HCT116 (cell line): ENCODE measurements around the gene TNS3. TPM values are rescaled to one million over a fixed set of nuclear protein-coding genes. Genes with fewer than 3 reads are reported as not detected.

Experiments used
- ATAC-seq: fragments of 200-7000 bp; cut with Tn5 transposase; 2 replicates; pipeline ENCODE4 v1.9.1; 2020; ENCODE audit warnings: mild to moderate bottlenecking, moderate library complexity
- BruUV-seq: library from RNA; stranded (reverse); fragments of 400-500 nt; replicated peaks from 2 replicates; lab custom pipeline; 2021; lab: Mats Ljungman, UMichigan
- CTCF ChIA-PET: fragments of 300-600 bp; sonication (Branson Sonifier 250); formaldehyde crosslinking; loops from one replicate; lab custom pipeline; 2021; ENCODE audit warnings: antibody characterized with exemption; lab: Charles Lee
- POLR2A ChIA-PET: fragments of 300-600, 350-600 bp; sonication (Branson Sonifier 250); formaldehyde crosslinking; loops from one replicate; lab custom pipeline; 2021; ENCODE audit warnings: antibody characterized with exemption; lab: Charles Lee
- RAD21 ChIA-PET, 2 experiments: fragments of 300-600 bp; sonication (Branson Sonifier 250); formaldehyde crosslinking; loops; one replicate each; lab custom pipeline; 2023; ENCODE audit warnings: low total read pairs in 2 of 2; ENCODE audit not compliant: uncharacterized antibody in 2 of 2, unreplicated experiment in 2 of 2, low non-redundant PET in 1 of 2; lab: Charles Lee
- DNase-seq: peaks from one replicate; pipeline ENCODE4 v3.0.0-alpha.2; 2010; ENCODE audit warnings: low read depth, low spot score
- H2AFZ ChIP-seq: fragments of 200-600 bp; shearing (Covaris generic), sonication (generic); 2 replicates; pipeline ENCODE4 v1.6.1; 2017; ENCODE audit warnings: low read depth, mixed run types, mixed read lengths, antibody characterized with exemption, low read length; ENCODE audit not compliant: poor library complexity, severe bottlenecking
- H3K27ac ChIP-seq: 2 replicates; pipeline ENCODE4 v1.5.1; 2012; ENCODE audit warnings: low read depth, low read length
- H3K27me3 ChIP-seq: fragments of 200-600 bp; sonication (generic); 2 replicates; pipeline ENCODE4 v1.6.1; 2016; ENCODE audit warnings: mixed run types, low read length, mixed read lengths; ENCODE audit not compliant: insufficient read depth
- H3K36me3 ChIP-seq, 2 experiments: fragments of 200-500 bp in 1 of 2; fragments of 200-600 bp in 1 of 2; sonication (Bioruptor generic) in 1 of 2; sonication (generic) in 1 of 2; 2 replicates each; pipeline versions ENCODE4 v1.5.1 to v1.6.1; 2014 to 2016; ENCODE audit warnings: low read length in 2 of 2, inconsistent platforms in 1 of 2, mixed read lengths in 1 of 2, mixed run types in 1 of 2; ENCODE audit not compliant: insufficient read depth in 2 of 2, control insufficient read depth in 1 of 2
- H3K4me1 ChIP-seq, 2 experiments: fragments of 200-600 bp in 1 of 2; sonication (generic) in 1 of 2; 2 replicates each; pipeline versions ENCODE4 v1.5.1 to v1.6.1; 2012 to 2017; ENCODE audit warnings: low read length in 2 of 2, inconsistent platforms in 1 of 2, mild to moderate bottlenecking in 1 of 2, mixed read lengths in 1 of 2, mixed run types in 1 of 2, moderate library complexity in 1 of 2; ENCODE audit not compliant: insufficient read depth in 2 of 2, control insufficient read depth in 1 of 2
- H3K4me2 ChIP-seq: fragments of 200-600 bp; sonication (generic); 2 replicates; pipeline ENCODE4 v1.6.1; 2017; ENCODE audit warnings: mixed run types, low read length, mixed read lengths
- H3K4me3 ChIP-seq, 2 experiments: fragments of 200-600 bp in 1 of 2; sonication (generic) in 1 of 2; replicated peaks in 1 of 2; 2 replicates each; pipeline ENCODE4 v1.5.1; 2011 to 2016; ENCODE audit warnings: low read length in 2 of 2, control low read depth in 1 of 2, low read depth in 1 of 2, mild to moderate bottlenecking in 1 of 2, mixed read lengths in 1 of 2, mixed run types in 1 of 2
- H3K79me2 ChIP-seq: fragments of 200-600 bp; sonication (generic); 2 replicates; pipeline ENCODE4 v1.6.1; 2017; ENCODE audit warnings: mild to moderate bottlenecking, mixed run types, low read length, moderate library complexity, mixed read lengths; ENCODE audit not compliant: insufficient read depth
- H3K9ac ChIP-seq: fragments of 200-600 bp; sonication (generic); 2 replicates; pipeline ENCODE4 v1.6.1; 2016; ENCODE audit warnings: low read length, mixed read lengths
- H3K9me2 ChIP-seq: fragments of 200-600 bp; sonication (generic), shearing (Covaris generic); 2 replicates; pipeline ENCODE4 v1.6.1; 2017; ENCODE audit warnings: mixed run types, mild to moderate bottlenecking, moderate library complexity; ENCODE audit not compliant: insufficient read depth
- H3K9me3 ChIP-seq, 2 experiments: fragments of 200-500 bp in 1 of 2; fragments of 200-600 bp in 1 of 2; sonication (Bioruptor generic) in 1 of 2; sonication (generic) in 1 of 2; 2 replicates each; pipeline ENCODE4 v1.6.1; 2014 to 2017; ENCODE audit warnings: low read length in 2 of 2, mixed read lengths in 2 of 2, inconsistent platforms in 1 of 2, low read depth in 1 of 2, mild to moderate bottlenecking in 1 of 2, mixed run types in 1 of 2, moderate library complexity in 1 of 2; ENCODE audit not compliant: control insufficient read depth in 1 of 2, insufficient read depth in 1 of 2
- H4K20me1 ChIP-seq: fragments of 200-600 bp; sonication (generic), shearing (Covaris generic); 2 replicates; pipeline ENCODE4 v1.6.1; 2017; ENCODE audit warnings: mixed run types, mild to moderate bottlenecking, moderate library complexity; ENCODE audit not compliant: insufficient read depth
- ATF3 ChIP-seq: IDR thresholded peaks from 2 replicates; pipeline ENCODE4 v1.6.1; 2012
- CBX3 ChIP-seq: IDR thresholded peaks from 2 replicates; pipeline ENCODE4 v1.6.1; 2012; ENCODE audit warnings: low read depth
- CEBPB ChIP-seq: IDR thresholded peaks from 2 replicates; pipeline ENCODE4 v1.6.1; 2012; ENCODE audit warnings: low read depth
- CTCF ChIP-seq, 3 experiments: fragments of 200-600 bp in 1 of 3; sonication (generic) in 1 of 3; IDR thresholded peaks in 2 of 3; conservative IDR thresholded peaks in 1 of 3; 2 replicates each; pipeline ENCODE4 v1.5.1; 2012 to 2017; ENCODE audit warnings: low read depth in 2 of 3, low read length in 2 of 3, antibody characterized with exemption in 1 of 3, borderline replicate concordance in 1 of 3, control low read depth in 1 of 3, mild to moderate bottlenecking in 1 of 3, mixed read lengths in 1 of 3, mixed run types in 1 of 3, moderate library complexity in 1 of 3; ENCODE audit not compliant: insufficient read depth in 1 of 3
- EGR1 ChIP-seq: IDR thresholded peaks from 2 replicates; pipeline ENCODE4 v1.6.1; 2012; ENCODE audit warnings: low read depth
- ELF1 ChIP-seq: IDR thresholded peaks from 2 replicates; pipeline ENCODE4 v1.6.1; 2012; ENCODE audit warnings: low read depth, borderline replicate concordance
- EZH2 ChIP-seq: fragments of 200-600 bp; sonication (generic); IDR thresholded peaks from 2 replicates; pipeline ENCODE4 v1.6.1; 2017; ENCODE audit warnings: antibody characterized with exemption, mixed run types
- EZH2phosphoT487 ChIP-seq: fragments of 200-600 bp; IDR thresholded peaks from 2 replicates; pipeline ENCODE4 v1.6.1; 2018; ENCODE audit warnings: antibody characterized with exemption, borderline replicate concordance
- JUND ChIP-seq: IDR thresholded peaks from 2 replicates; pipeline ENCODE4 v1.6.1; 2012
- RAD21 ChIP-seq: IDR thresholded peaks from 2 replicates; pipeline ENCODE4 v1.6.1; 2012; ENCODE audit warnings: low read depth, mild to moderate bottlenecking
- SIN3A ChIP-seq: IDR thresholded peaks from 2 replicates; pipeline ENCODE4 v1.6.1; 2012; ENCODE audit warnings: low read depth
- SP1 ChIP-seq: IDR thresholded peaks from 2 replicates; pipeline ENCODE4 v1.6.1; 2012; ENCODE audit warnings: low read depth
- SRF ChIP-seq: IDR thresholded peaks from 2 replicates; pipeline ENCODE4 v1.6.1; 2012; ENCODE audit warnings: low read depth
- TCF7L2 ChIP-seq: IDR thresholded peaks from 2 replicates; pipeline ENCODE4 v1.7.0; 2011; ENCODE audit warnings: borderline replicate concordance, inconsistent platforms; ENCODE audit not compliant: insufficient read depth, insufficient read length; ENCODE audit errors: extremely low read depth
- YY1 ChIP-seq: IDR thresholded peaks from 2 replicates; pipeline ENCODE4 v1.6.1; 2011; ENCODE audit warnings: low read length, low read depth, moderate library complexity, mild to moderate bottlenecking; ENCODE audit not compliant: insufficient replicate concordance; ENCODE audit errors: extremely low read depth
- ZBTB33 ChIP-seq: IDR thresholded peaks from 2 replicates; pipeline ENCODE4 v1.6.1; 2011; ENCODE audit warnings: mild to moderate bottlenecking, low read length, moderate library complexity; ENCODE audit not compliant: insufficient replicate concordance; ENCODE audit errors: extremely low read depth
- ZFX ChIP-seq: fragments of 450-650 bp; IDR thresholded peaks from 2 replicates; pipeline ENCODE4 v1.6.1; 2017
- ZNF274 ChIP-seq: fragments of 200-500 bp; sonication (Bioruptor generic); IDR thresholded peaks from 2 replicates; pipeline ENCODE4 v1.6.1; 2014; ENCODE audit warnings: mild to moderate bottlenecking, low read depth, low read length, inconsistent platforms
- intact Hi-C: fragments of 100-400 bp; cut with micrococcal nuclease; formaldehyde crosslinking; loops from 2 replicates; pipeline ENCODE4 v1.10.0; 2022
- total RNA-seq: library from RNA; stranded (reverse); gene quantifications from one replicate; pipeline ENCODE4 v1.2.1, GENCODE V29; 2021; ENCODE audit not compliant: unreplicated experiment

The TNS3 gene
- total RNA-seq, 1 experiment from 2014 or later: 9.1 TPM

DNA sequence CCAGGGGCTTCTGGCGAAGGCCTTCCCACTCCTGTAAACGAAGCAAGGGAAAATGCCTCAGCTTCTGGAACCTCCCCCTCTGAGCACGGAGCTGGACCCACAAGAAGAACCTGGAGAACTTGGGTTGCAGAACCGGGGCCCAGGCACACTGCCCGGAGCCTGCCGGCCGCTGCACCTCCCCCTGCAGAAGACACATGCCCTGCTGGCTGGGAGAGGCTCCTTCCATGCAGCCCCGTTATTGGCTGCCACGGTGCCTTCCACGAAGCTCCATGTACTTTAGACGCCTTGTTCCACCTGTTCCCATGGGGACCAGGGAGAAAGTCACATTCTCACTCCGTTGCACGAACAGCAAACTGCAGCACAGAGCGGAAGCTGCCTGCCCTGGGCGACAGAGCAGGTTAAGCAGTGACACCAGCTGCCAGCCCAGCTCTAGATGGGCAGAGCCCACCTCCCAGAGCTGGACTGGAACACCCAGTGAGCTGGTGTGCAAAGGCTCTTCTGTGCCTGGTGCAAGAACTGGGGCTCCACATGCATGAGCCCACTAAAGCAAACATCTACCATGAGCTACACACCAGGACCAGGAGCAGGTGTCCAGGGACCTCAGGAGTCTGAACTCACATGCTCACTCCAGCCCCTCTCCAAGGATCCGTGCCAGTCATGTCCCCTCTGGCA is 70.1 kb downstream of the TNS3 start:
- Histone ChIP-seq H3K4me1 (peaks cover 0 to 4% of the 10 kb centered on the region in 2 experiments; a peak in 1 of 4 replicates), H3K9ac (no peak overlapping the region), H3K79me2 (no peaks in the 10 kb centered on the region), H4K20me1 (no peaks in the 10 kb centered on the region; the same call in 1 of the 2 replicates), H3K27ac (no peak overlapping the region), H3K36me3 (no peaks in the 10 kb centered on the region), H2AFZ (no peak overlapping the region), H3K27me3 (no peaks in the 10 kb centered on the region), H3K9me2 (no peaks in the 10 kb centered on the region), H3K4me3 (no peak overlapping the region), H3K4me2 (no peak overlapping the region), H3K9me3 (no peaks in the 10 kb centered on the region)
- ChIA-PET POLR2A (no interaction called here), RAD21 (no interaction called here), CTCF (no interaction called here)
- ATAC-seq: no peak
- BruUV-seq: no TSS peak
- intact Hi-C loops: no loop called here
- TF ChIP-seq TCF7L2 (no peak), EGR1 (no peak), SRF (no peak), EZH2 (no peak), EZH2phosphoT487 (no peak), CBX3 (no peak), ELF1 (no peak), ZFX (no peak), JUND (no peak), CTCF (IDR thresholded peaks at IDR 0.05 in 2 of 3, conservative IDR thresholded peaks at IDR 0.05 in 1 of 3; ENCODE audit: borderline replicate concordance in 1 of 3, insufficient read depth in 1 of 3, low read depth in 2 of 3, low read length in 2 of 3) (no peak), SIN3A (no peak), YY1 (no peak), ZBTB33 (no peak), CEBPB (no peak), SP1 (no peak), ZNF274 (no peak), ATF3 (no peak), RAD21 (no peak)
- TF ChIP-seq, all 23 proteins: peak for 0
- no peak for DNase-seq
